Kidney (tissue), 14 donors: Measurements from ENCODE around the gene TXNDC9. TPM values are rescaled to one million over a fixed set of nuclear protein-coding genes. Genes with fewer than 3 reads are reported as not detected.

Experiments used
- DNase-seq, 5 donors: peaks; one replicate each; pipeline ENCODE4 v3.0.0-alpha.2; 2013 to 2020
- FAIRE-seq: peaks from 2 replicates; lab custom pipeline; 2012; peaks lifted over from hg19 to GRCh38; lab: Jason Lieb, UNC
- H3K27ac ChIP-seq, 2 donors: one replicate each; pipeline ENCODE4 v1.7.0; 2013; ENCODE audit warnings: low read depth in 2 of 2, low read length in 2 of 2, inconsistent platforms in 1 of 2
- H3K27me3 ChIP-seq: one replicate; pipeline ENCODE4 v1.7.1; 2013; ENCODE audit warnings: low read length, inconsistent platforms; ENCODE audit not compliant: control insufficient read depth, insufficient read depth
- H3K36me3 ChIP-seq, 3 donors: one replicate each; pipeline versions ENCODE4 v1.7.0 to v1.7.1; 2013; ENCODE audit warnings: low read length in 3 of 3, control low read depth in 1 of 3, inconsistent platforms in 1 of 3; ENCODE audit not compliant: insufficient read depth in 3 of 3, control insufficient read depth in 2 of 3
- H3K4me1 ChIP-seq, 3 donors: one replicate each; pipeline versions ENCODE4 v1.7.0 to v1.7.1; 2013; ENCODE audit warnings: low read length in 3 of 3, inconsistent platforms in 1 of 3, low read depth in 1 of 3; ENCODE audit not compliant: control insufficient read depth in 2 of 3, insufficient read depth in 2 of 3
- H3K4me3 ChIP-seq, 3 donors: one replicate each; pipeline versions ENCODE4 v1.7.0 to v1.8.1; 2013; ENCODE audit warnings: low read length in 3 of 3, control low read depth in 1 of 3, inconsistent platforms in 1 of 3
- H3K9ac ChIP-seq, 3 donors: one replicate each; pipeline versions ENCODE4 v1.7.0 to v1.7.1; 2013; ENCODE audit warnings: low read length in 3 of 3, control low read depth in 1 of 3, inconsistent platforms in 1 of 3
- H3K9me3 ChIP-seq, 3 donors: one replicate each; pipeline versions ENCODE4 v1.7.0 to v1.7.1; 2013; ENCODE audit warnings: low read length in 3 of 3, control low read depth in 1 of 3, inconsistent platforms in 1 of 3; ENCODE audit not compliant: control insufficient read depth in 2 of 3, insufficient read depth in 1 of 3
- CTCF ChIP-seq: IDR thresholded peaks from 3 replicates; pipeline ENCODE4 v1.5.1; 2012; ENCODE audit warnings: mild to moderate bottlenecking, moderate library complexity, borderline replicate concordance; ENCODE audit not compliant: insufficient read depth; ENCODE audit errors: extremely low read depth
- intact Hi-C: fragments of 100-400 bp; cut with DNase I; formaldehyde crosslinking; loops from one replicate; pipeline ENCODE4 v1.11.1; 2022
- polyA plus RNA-seq: library from polyadenylated mRNA; stranded (reverse); fragments of 350-450 nt; fragmentation: Illumina TruSeq; extraction: RNeasy Lipid Tissue Mini Kit (QIAGEN cat#74804); gene quantifications from one replicate; pipeline ENCODE4 v1.2.3, GENCODE V29; 2014; ENCODE audit warnings: low read depth, low replicate concordance; ENCODE audit not compliant: insufficient read depth
- total RNA-seq: library from RNA; stranded (reverse); fragmentation: NEBNext Ultra II Directional; extraction: Animal tissue kit (Norgen Biotek cat#: 25700); gene quantifications from one replicate; pipeline ENCODE4 v1.2.1, GENCODE V29; 2021
- donor health status: control.
- donor health status: control.
- donor health status: control.
- donor health status: control.
- donor health status: control.
- donor health status: DM: yes; HTN: yes; CAD: no.
- donor health status: Normal renal cell carcinoma (clear cell type).

Gene TXNDC9
- total and polyA plus RNA-seq, 2 donors from 2014 or later, result 31.7 to 38.7 TPM

DNA sequence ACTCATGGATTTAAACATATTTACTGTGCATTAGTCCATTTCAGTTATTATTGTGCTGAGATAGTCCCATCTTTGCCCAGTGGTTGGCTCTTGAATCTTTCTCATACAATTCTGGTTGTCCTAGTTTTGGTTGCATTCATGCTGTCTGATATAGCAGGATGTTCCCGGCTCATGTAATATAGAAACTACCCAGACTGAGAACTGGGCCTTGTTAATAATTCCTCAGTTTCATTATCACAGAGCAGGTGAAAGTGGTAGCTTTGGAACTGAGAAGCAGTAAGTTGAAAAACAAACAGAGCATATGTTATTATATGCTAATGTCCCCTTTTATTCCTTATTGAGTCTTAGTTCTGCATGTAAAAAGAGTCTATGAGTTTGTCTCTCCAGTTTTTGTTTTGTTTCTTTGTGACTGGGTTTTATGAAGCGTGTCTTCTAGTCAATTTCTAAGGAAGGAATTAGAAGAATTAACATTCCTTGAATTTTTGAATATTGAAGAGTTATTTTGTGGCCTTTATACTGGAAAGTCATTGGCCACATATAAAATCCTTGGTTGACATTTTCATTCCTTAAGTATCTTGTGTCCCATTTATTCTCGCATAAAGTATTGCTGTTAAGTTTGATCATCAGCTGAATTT, 44.4 kb upstream of the TXNDC9 start:
- TF ChIP-seq CTCF, result no peak
- peak; percentile 25 for FAIRE-seq
- Histone ChIP-seq H3K36me3 (peaks cover 4 to 40% (median 11%) of the 10 kb centered on the region in 3 donors), H3K27me3 (no peaks in the 10 kb centered on the region), H3K27ac (peak overlapping the region; percentile 9 to 40), H3K4me1 (peaks cover 0 to 4% (median 0%) of the 10 kb centered on the region in 3 donors), H3K9ac (peak overlapping the region in 1 of 3 donors; percentile 20), H3K9me3 (peaks cover 0 to 2% (median 0%) of the 10 kb centered on the region in 3 donors), H3K4me3 (no peak overlapping the region)
- intact Hi-C loops, result no loop called here
- DNase-seq, result peak in 1 of 5 donors; percentile 16

DNA sequence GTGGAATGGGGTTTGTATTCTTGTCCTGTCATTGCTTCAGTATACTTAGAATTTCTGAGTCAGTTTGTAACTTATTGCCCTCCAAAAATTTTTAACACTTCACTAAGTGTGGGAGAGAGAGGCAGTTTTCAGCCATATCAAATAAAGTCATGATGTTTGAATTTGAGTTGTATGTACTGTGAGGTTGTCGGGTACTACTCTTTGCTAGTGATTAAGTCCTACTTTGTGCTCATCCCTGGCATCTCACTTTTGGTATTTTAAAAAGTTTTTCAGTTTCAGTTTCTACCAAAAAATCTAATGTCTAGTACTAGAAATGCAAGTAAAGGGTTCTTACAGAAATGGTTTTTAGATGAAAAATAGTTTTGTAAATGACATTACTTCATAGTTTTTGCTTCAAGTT, 41.7 kb upstream of the TXNDC9 start:
- peaks cover 8 to 36% (median 9%) of the 10 kb centered on the region in 3 donors for H3K36me3 ChIP-seq
- no peak for TF ChIP-seq CTCF
- no peak overlapping the region for H3K4me3 ChIP-seq
- DNase-seq, result no peak
- no peaks in the 10 kb centered on the region for H3K27me3 ChIP-seq
- no peak for FAIRE-seq
- no peaks in the 10 kb centered on the region for H3K9me3 ChIP-seq
- no peak overlapping the region for H3K9ac ChIP-seq
- intact Hi-C loops, result no loop called here
- peaks cover 0 to 4% (median 0%) of the 10 kb centered on the region in 3 donors for H3K4me1 ChIP-seq
- H3K27ac ChIP-seq, result no peak overlapping the region

DNA sequence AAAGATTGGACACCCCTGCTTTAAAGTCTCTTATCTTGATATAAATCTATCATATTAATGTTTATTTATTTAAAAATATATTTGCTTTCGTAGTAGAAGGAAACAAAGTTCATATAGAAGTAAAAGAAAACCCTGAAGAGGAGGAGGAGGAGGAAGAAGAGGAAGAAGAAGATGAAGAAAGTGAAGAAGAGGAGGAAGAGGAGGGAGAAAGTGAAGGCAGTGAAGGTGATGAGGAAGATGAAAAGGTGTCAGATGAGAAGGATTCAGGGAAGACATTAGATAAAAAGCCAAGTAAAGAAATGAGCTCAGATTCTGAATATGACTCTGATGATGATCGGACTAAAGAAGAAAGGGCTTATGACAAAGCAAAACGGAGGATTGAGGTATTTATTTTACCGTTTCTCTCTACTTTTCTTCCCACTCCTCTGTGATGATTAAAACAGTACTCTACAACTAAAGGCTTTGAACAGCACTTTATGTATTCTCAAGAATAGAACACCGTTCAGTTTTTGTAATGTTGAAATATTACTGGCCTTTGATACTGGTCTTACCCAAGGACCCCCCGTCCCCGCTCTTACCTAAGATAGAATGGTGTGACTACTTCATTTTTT, 40.2 kb upstream of the TXNDC9 start:
- no peaks in the 10 kb centered on the region for H3K27me3 ChIP-seq
- FAIRE-seq (no peak), DNase-seq (no peak)
- intact Hi-C loops, result no loop called here
- no peaks in the 10 kb centered on the region for H3K9me3 ChIP-seq
- no peak for TF ChIP-seq CTCF
- H3K9ac ChIP-seq, result no peak overlapping the region
- H3K36me3 ChIP-seq, result peaks cover 8 to 36% (median 12%) of the 10 kb centered on the region in 3 donors
- no peak overlapping the region for H3K27ac ChIP-seq
- H3K4me1 ChIP-seq, result peaks cover 0 to 2% (median 0%) of the 10 kb centered on the region in 3 donors
- no peak overlapping the region for H3K4me3 ChIP-seq
